CD4-positive, alpha-beta T cell (primary cell): Measurements from ENCODE around the gene DCAF15. TPM values are rescaled to one million over a fixed set of nuclear protein-coding genes. Genes with fewer than 3 reads are reported as not detected.

Experiments used
- ATAC-seq: fragments of 200-7000 bp; cut with Tn5 transposase; one replicate; pipeline ENCODE4 v1.10.0; 2022; ENCODE audit warnings: mild to moderate bottlenecking; ENCODE audit not compliant: poor library complexity
- CTCF ChIA-PET: fragments of 350-600 bp; sonication (Branson Sonifier 250); formaldehyde crosslinking; loops from one replicate; lab custom pipeline; 2021; ENCODE audit warnings: antibody characterized with exemption, inconsistent platforms; lab: Charles Lee
- POLR2A ChIA-PET: fragments of 350-600 bp; sonication (Branson Sonifier 250); formaldehyde crosslinking; loops from one replicate; lab custom pipeline; 2021; ENCODE audit warnings: antibody characterized with exemption, inconsistent platforms; lab: Charles Lee
- DNase-seq, 14 experiments: peaks; one replicate each; pipeline ENCODE4 v3.0.0-alpha.2; 2013 to 2020; ENCODE audit warnings: mixed read lengths in 2 of 14
- H3K27ac ChIP-seq, 2 donors: one replicate each; pipeline versions ENCODE4 v1.5.1 to v1.7.0; 2013; ENCODE audit warnings: low read length in 2 of 2, low read depth in 1 of 2, mild to moderate bottlenecking in 1 of 2
- H3K27me3 ChIP-seq, 2 experiments: 1 replicate in 1 of 2; 2 replicates in 1 of 2; pipeline versions ENCODE4 v1.6.1 to v1.7.0; 2013; ENCODE audit warnings: low read length in 2 of 2, control low read depth in 1 of 2, mild to moderate bottlenecking in 1 of 2, moderate library complexity in 1 of 2; ENCODE audit not compliant: insufficient read depth in 2 of 2, control insufficient read depth in 1 of 2
- H3K36me3 ChIP-seq: one replicate; pipeline ENCODE4 v1.6.1; 2013; ENCODE audit warnings: low read length, control low read depth; ENCODE audit not compliant: insufficient read depth
- H3K4me1 ChIP-seq: one replicate; pipeline ENCODE4 v1.6.1; 2013; ENCODE audit warnings: low read length, control low read depth; ENCODE audit not compliant: insufficient read depth
- H3K4me3 ChIP-seq: one replicate; pipeline ENCODE4 v1.5.1; 2013; ENCODE audit warnings: mild to moderate bottlenecking, low read length, moderate library complexity
- H3K9me3 ChIP-seq, 2 experiments: 1 replicate in 1 of 2; 2 replicates in 1 of 2; pipeline versions ENCODE4 v1.6.1 to v1.7.0; 2013; ENCODE audit warnings: low read length in 2 of 2, mild to moderate bottlenecking in 2 of 2, control low read depth in 1 of 2, moderate library complexity in 1 of 2; ENCODE audit not compliant: control insufficient read depth in 1 of 2, insufficient read depth in 1 of 2
- H3K27ac Mint-ChIP-seq: one replicate; pipeline ENCODE4 v1.8.0; 2020; ENCODE audit warnings: mixed read lengths
- H3K27me3 Mint-ChIP-seq: one replicate; pipeline ENCODE4 v1.8.0; 2021; ENCODE audit warnings: mixed read lengths
- H3K36me3 Mint-ChIP-seq: one replicate; pipeline ENCODE4 v1.8.0; 2021; ENCODE audit warnings: low read depth, mixed read lengths
- H3K4me1 Mint-ChIP-seq: one replicate; pipeline ENCODE4 v1.8.0; 2021; ENCODE audit warnings: low read depth, mixed read lengths
- H3K4me3 Mint-ChIP-seq: one replicate; pipeline ENCODE4 v1.8.0; 2020; ENCODE audit warnings: mild to moderate bottlenecking, mixed read lengths
- H3K9me3 Mint-ChIP-seq: one replicate; pipeline ENCODE4 v1.8.0; 2020; ENCODE audit warnings: mixed read lengths
- CTCF ChIP-seq: fragments of 200-600 bp; IDR thresholded peaks from one replicate; pipeline ENCODE4 v1.8.0; 2022; ENCODE audit warnings: antibody characterized with exemption, mild to moderate bottlenecking
- intact Hi-C, 2 experiments: fragments of 100-400 bp; cut with DNase I in 1 of 2; cut with micrococcal nuclease in 1 of 2; formaldehyde crosslinking; loops; one replicate each; pipeline versions ENCODE4 v1.15.1 to v1.9.0; 2023 to 2025; cut with DNase I, micrococcal nuclease
- total RNA-seq, 174 experiments: library from RNA in 2 of 174; stranded (reverse) in 2 of 174; gene quantifications; one replicate each; pipeline ENCODE4 v1.2.3 and lab custom pipeline; 2021 to 2026

The DCAF15 gene
- total RNA-seq, 2 experiments from 2014 or later = 84.9 to 85.0 TPM

GRCh38 chr19:13929340-13929739, 23.0 kb upstream of the DCAF15 start:
- no peak overlapping the region for H3K4me3 Mint-ChIP-seq
- no peak overlapping the region for H3K27ac Mint-ChIP-seq
- Histone ChIP-seq H3K9me3 (no peaks in the 10 kb centered on the region), H3K27me3 (no peaks in the 10 kb centered on the region), H3K27ac (no peak overlapping the region), H3K4me3 (no peak overlapping the region), H3K4me1 (peaks cover 9% of the 10 kb centered on the region), H3K36me3 (peaks cover 25% of the 10 kb centered on the region)
- intact Hi-C loops = no loop called here
- POLR2A ChIA-PET = no interaction called here
- CTCF ChIA-PET = no interaction called here
- TF ChIP-seq CTCF = no peak
- H3K9me3 Mint-ChIP-seq = no peaks in the 10 kb centered on the region
- H3K4me1 Mint-ChIP-seq = no peaks in the 10 kb centered on the region
- no peaks in the 10 kb centered on the region for H3K27me3 Mint-ChIP-seq
- ATAC-seq (no peak), DNase-seq (no peak)
- H3K36me3 Mint-ChIP-seq = peaks cover 28% of the 10 kb centered on the region

GRCh38 chr19:13929956-13930355, 22.4 kb upstream of the DCAF15 start:
- peaks cover 5% of the 10 kb centered on the region for H3K27me3 Mint-ChIP-seq
- intact Hi-C loops = loop anchor here in 1 of 2 experiments (5.0 kb wide), 1 partner anchor 43 kb away; no protein-coding TSS in a partner anchor
- Histone ChIP-seq H3K9me3 (no peaks in the 10 kb centered on the region), H3K27ac (no peak overlapping the region), H3K4me3 (no peak overlapping the region), H3K27me3 (no peaks in the 10 kb centered on the region), H3K4me1 (peaks cover 9% of the 10 kb centered on the region), H3K36me3 (peaks cover 23% of the 10 kb centered on the region)
- no peaks in the 10 kb centered on the region for H3K4me1 Mint-ChIP-seq
- H3K9me3 Mint-ChIP-seq = no peaks in the 10 kb centered on the region
- H3K27ac Mint-ChIP-seq = no peak overlapping the region
- no peak for TF ChIP-seq CTCF
- peaks cover 23% of the 10 kb centered on the region for H3K36me3 Mint-ChIP-seq
- DNase-seq = no peak
- ChIA-PET CTCF (no interaction called here), POLR2A (no interaction called here)
- no peak overlapping the region for H3K4me3 Mint-ChIP-seq
- no peak for ATAC-seq

DNA sequence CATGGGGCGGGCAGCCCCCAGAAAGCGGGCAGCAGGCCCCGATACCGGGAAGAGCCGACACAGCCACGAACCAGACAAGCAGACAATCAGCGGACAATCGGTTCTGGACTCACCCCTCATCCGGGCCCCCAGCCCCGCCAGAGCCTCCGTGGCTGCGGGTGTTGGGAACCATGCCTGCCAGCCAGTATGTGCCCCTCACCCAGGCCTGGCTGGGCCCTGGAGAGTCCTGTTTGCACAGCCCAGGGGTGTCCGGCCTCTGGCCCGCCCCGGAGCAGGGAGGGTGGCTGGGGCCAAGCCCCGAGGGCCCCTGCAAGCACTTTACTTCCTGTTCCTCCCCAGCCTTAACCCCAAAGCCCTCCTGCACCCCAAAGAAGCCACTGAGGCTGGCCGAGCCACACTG, 21.9 kb upstream of the DCAF15 start:
- POLR2A ChIA-PET = no interaction called here
- H3K4me3 ChIP-seq = no peak overlapping the region

More for the DNA sequence above, 21.9 kb upstream of the DCAF15 start:
- intact Hi-C loops = loop anchor here in 1 of 2 experiments (5.0 kb wide), 1 partner anchor 43 kb away; no protein-coding TSS in a partner anchor
- Histone ChIP-seq H3K9me3 (no peaks in the 10 kb centered on the region), H3K4me1 (peaks cover 9% of the 10 kb centered on the region), H3K27me3 (no peaks in the 10 kb centered on the region), H3K27ac (no peak overlapping the region), H3K36me3 (peaks cover 23% of the 10 kb centered on the region)
- ATAC-seq (no peak), DNase-seq (no peak)
- no peak overlapping the region for H3K27ac Mint-ChIP-seq
- no peaks in the 10 kb centered on the region for H3K9me3 Mint-ChIP-seq
- CTCF ChIA-PET = no interaction called here
- H3K4me3 Mint-ChIP-seq = no peak overlapping the region
- peaks cover 6% of the 10 kb centered on the region for H3K27me3 Mint-ChIP-seq
- no peaks in the 10 kb centered on the region for H3K4me1 Mint-ChIP-seq
- peaks cover 21% of the 10 kb centered on the region for H3K36me3 Mint-ChIP-seq
- no peak for TF ChIP-seq CTCF
